GM15510 (cell line): ENCODE measurements around the gene NKD1.

Experiments used
- POLR2A ChIP-seq: IDR thresholded peaks from 3 replicates; pipeline ENCODE4 v1.6.1; 2011; ENCODE audit warnings: borderline replicate concordance; ENCODE audit not compliant: insufficient read length; ENCODE audit errors: extremely low read depth

The NKD1 gene

GRCh38 chr16:50632927-50633800 lies 85.0 kb downstream of the NKD1 start:
- TF ChIP-seq POLR2A = no peak

- TF ChIP-seq POLR2A = no peak
Measured at GRCh38 chr16:50634090-50634489, 85.9 kb downstream of the NKD1 start.

- TF ChIP-seq POLR2A = no peak
Measured at GRCh38 chr16:50634947-50635346, 86.8 kb downstream of the NKD1 start.

GRCh38 chr16:50635505-50636392 lies 87.6 kb downstream of the NKD1 start:
- TF ChIP-seq POLR2A = no peak

- TF ChIP-seq POLR2A = no peak
Measured at GRCh38 chr16:50636753-50637374, 88.7 kb downstream of the NKD1 start.

- no peak for TF ChIP-seq POLR2A
Measured at GRCh38 chr16:50637716-50638602, 89.8 kb downstream of the NKD1 start.

GRCh38 chr16:50638816-50639670 lies 90.8 kb downstream of the NKD1 start:
- no peak for TF ChIP-seq POLR2A

GRCh38 chr16:50640391-50640790 lies 92.2 kb downstream of the NKD1 start:
- no peak for TF ChIP-seq POLR2A

- no peak for TF ChIP-seq POLR2A
Measured at GRCh38 chr16:50640919-50641817, 93.0 kb downstream of the NKD1 start.

- no peak for TF ChIP-seq POLR2A
Measured at GRCh38 chr16:50641818-50642187, 93.6 kb downstream of the NKD1 start.

- no peak for TF ChIP-seq POLR2A
Measured at GRCh38 chr16:50642349-50642748, 94.2 kb downstream of the NKD1 start.

GRCh38 chr16:50643192-50643591 lies 95.0 kb downstream of the NKD1 start:
- no peak for TF ChIP-seq POLR2A
